ENCODE measurements around the gene STAB2. TPM values are rescaled to one million over a fixed set of nuclear protein-coding genes. Genes with fewer than 3 reads are reported as not detected.

Gene STAB2
- polyA plus RNA-seq, 1 donor from 2014 or later: not detected

DNA sequence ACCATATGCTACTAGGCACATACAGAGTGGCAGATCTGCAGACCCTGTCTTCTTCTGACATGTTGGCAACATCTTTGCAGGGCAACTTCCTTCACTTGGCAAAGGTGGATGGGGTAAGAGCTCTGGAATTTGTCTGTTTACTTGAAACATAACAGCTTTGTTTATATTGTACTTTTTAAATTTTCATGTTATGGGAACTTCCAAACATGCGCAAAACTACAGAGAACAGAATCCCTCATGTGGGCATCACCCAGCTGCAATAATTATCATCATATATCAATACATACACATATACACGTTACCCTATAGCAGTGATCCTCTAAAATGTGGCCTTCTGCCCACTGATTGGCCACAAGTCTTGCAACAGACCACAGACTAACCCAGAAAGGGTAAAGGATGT is 103.4 kb downstream of the STAB2 start:
- Histone ChIP-seq H3K79me2 (replicated peaks; ENCODE audit: insufficient read depth, low read length) (no peaks in the 10 kb centered on the region), H3K27me3 (ENCODE audit: insufficient read depth, low read depth, low read length) (no peaks in the 10 kb centered on the region), H3K36me3 (ENCODE audit: insufficient read depth, low read length) (no peaks in the 10 kb centered on the region), H3K9me3 (ENCODE audit: low read length) (no peaks in the 10 kb centered on the region), H3K4me2 (ENCODE audit: low read length) (no peak overlapping the region), H4K20me1 (ENCODE audit: insufficient read depth) (no peaks in the 10 kb centered on the region), H2AFZ (ENCODE audit: low read depth, low read length) (no peak overlapping the region), H3K27ac (ENCODE audit: low read length) (no peak overlapping the region), H3K9ac (ENCODE audit: low read length) (no peak overlapping the region), H3K9me2 (ENCODE audit: insufficient read depth, low read length) (no peaks in the 10 kb centered on the region), H3K4me3 (ENCODE audit: low read length) (no peak overlapping the region), H3F3A (ENCODE audit: insufficient read depth, low read length, poor library complexity, severe bottlenecking) (no peaks in the 10 kb centered on the region)
- TF ChIP-seq EZH2 (IDR thresholded peaks at IDR 0.05; ENCODE audit: borderline replicate concordance, insufficient read depth, low read length, poor library complexity, severe bottlenecking) (no peak), EP300 (conservative IDR thresholded peaks at IDR 0.05; ENCODE audit: poor library complexity, severe bottlenecking) (no peak), SMC3 (conservative IDR thresholded peaks at IDR 0.05; ENCODE audit: poor library complexity) (no peak), CTCF (IDR thresholded peaks at IDR 0.05; ENCODE audit: poor library complexity, severe bottlenecking) (no peak), POLR2AphosphoS5 (IDR thresholded peaks at IDR 0.05) (no peak), MXI1 (conservative IDR thresholded peaks at IDR 0.05; ENCODE audit: poor library complexity, severe bottlenecking) (no peak), TAF1 (IDR thresholded peaks at IDR 0.05; ENCODE audit: low read depth) (no peak), RAD21 (conservative IDR thresholded peaks at IDR 0.05) (no peak)
- TF ChIP-seq, protein P1, sequence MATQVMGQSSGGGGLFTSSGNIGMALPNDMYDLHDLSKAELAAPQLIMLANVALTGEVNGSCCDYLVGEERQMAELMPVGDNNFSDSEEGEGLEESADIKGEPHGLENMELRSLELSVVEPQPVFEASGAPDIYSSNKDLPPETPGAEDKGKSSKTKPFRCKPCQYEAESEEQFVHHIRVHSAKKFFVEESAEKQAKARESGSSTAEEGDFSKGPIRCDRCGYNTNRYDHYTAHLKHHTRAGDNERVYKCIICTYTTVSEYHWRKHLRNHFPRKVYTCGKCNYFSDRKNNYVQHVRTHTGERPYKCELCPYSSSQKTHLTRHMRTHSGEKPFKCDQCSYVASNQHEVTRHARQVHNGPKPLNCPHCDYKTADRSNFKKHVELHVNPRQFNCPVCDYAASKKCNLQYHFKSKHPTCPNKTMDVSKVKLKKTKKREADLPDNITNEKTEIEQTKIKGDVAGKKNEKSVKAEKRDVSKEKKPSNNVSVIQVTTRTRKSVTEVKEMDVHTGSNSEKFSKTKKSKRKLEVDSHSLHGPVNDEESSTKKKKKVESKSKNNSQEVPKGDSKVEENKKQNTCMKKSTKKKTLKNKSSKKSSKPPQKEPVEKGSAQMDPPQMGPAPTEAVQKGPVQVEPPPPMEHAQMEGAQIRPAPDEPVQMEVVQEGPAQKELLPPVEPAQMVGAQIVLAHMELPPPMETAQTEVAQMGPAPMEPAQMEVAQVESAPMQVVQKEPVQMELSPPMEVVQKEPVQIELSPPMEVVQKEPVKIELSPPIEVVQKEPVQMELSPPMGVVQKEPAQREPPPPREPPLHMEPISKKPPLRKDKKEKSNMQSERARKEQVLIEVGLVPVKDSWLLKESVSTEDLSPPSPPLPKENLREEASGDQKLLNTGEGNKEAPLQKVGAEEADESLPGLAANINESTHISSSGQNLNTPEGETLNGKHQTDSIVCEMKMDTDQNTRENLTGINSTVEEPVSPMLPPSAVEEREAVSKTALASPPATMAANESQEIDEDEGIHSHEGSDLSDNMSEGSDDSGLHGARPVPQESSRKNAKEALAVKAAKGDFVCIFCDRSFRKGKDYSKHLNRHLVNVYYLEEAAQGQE (IDR thresholded peaks at IDR 0.05; ENCODE audit: borderline replicate concordance): no peak

GRCh38 chr12:103691063-103691462 is 104.0 kb downstream of the STAB2 start:
- Histone ChIP-seq H2AFZ (ENCODE audit: low read depth, low read length) (no peak overlapping the region), H3K9me2 (ENCODE audit: insufficient read depth, low read length) (no peaks in the 10 kb centered on the region), H3K9ac (ENCODE audit: low read length) (no peak overlapping the region), H3K27ac (ENCODE audit: low read length) (no peak overlapping the region), H3K4me2 (ENCODE audit: low read length) (no peak overlapping the region), H3K27me3 (ENCODE audit: insufficient read depth, low read depth, low read length) (no peaks in the 10 kb centered on the region), H3K36me3 (ENCODE audit: insufficient read depth, low read length) (no peaks in the 10 kb centered on the region), H3K9me3 (ENCODE audit: low read length) (no peaks in the 10 kb centered on the region), H3F3A (ENCODE audit: insufficient read depth, low read length, poor library complexity, severe bottlenecking) (no peaks in the 10 kb centered on the region), H4K20me1 (ENCODE audit: insufficient read depth) (no peaks in the 10 kb centered on the region), H3K79me2 (replicated peaks; ENCODE audit: insufficient read depth, low read length) (no peaks in the 10 kb centered on the region), H3K4me3 (ENCODE audit: low read length) (no peak overlapping the region)
- no peak for TF ChIP-seq RAD21 (conservative IDR thresholded peaks at IDR 0.05)
- TF ChIP-seq, protein P1 (IDR thresholded peaks at IDR 0.05; ENCODE audit: borderline replicate concordance): no peak
- TF ChIP-seq MXI1 (conservative IDR thresholded peaks at IDR 0.05; ENCODE audit: poor library complexity, severe bottlenecking): no peak
- TF ChIP-seq SMC3 (conservative IDR thresholded peaks at IDR 0.05; ENCODE audit: poor library complexity): no peak
- TF ChIP-seq TAF1 (IDR thresholded peaks at IDR 0.05; ENCODE audit: low read depth): no peak
- TF ChIP-seq EZH2 (IDR thresholded peaks at IDR 0.05; ENCODE audit: borderline replicate concordance, insufficient read depth, low read length, poor library complexity, severe bottlenecking): no peak
- TF ChIP-seq EP300 (conservative IDR thresholded peaks at IDR 0.05; ENCODE audit: poor library complexity, severe bottlenecking): no peak
- TF ChIP-seq POLR2AphosphoS5 (IDR thresholded peaks at IDR 0.05): no peak
- TF ChIP-seq CTCF (IDR thresholded peaks at IDR 0.05; ENCODE audit: poor library complexity, severe bottlenecking): no peak

All from neural cell (in vitro differentiated cells).